BE2C (cell line): ENCODE measurements around the gene PAPPA.

ENCODE experiments used
- DNase-seq: peaks from one replicate; pipeline ENCODE4 v3.0.0-alpha.2; 2020
- H3K27me3 ChIP-seq: fragments of 250-450 bp; sonication (Bioruptor Pico); 2 replicates; pipeline ENCODE4 v1.5.1; 2020; ENCODE audit warnings: mild to moderate bottlenecking
- H3K36me3 ChIP-seq: fragments of 250-450 bp; sonication (Bioruptor Pico); 2 replicates; pipeline ENCODE4 v1.5.1; 2020; ENCODE audit warnings: mild to moderate bottlenecking
- H3K4me1 ChIP-seq: fragments of 250-450 bp; sonication (Bioruptor Pico); 2 replicates; pipeline ENCODE4 v1.5.1; 2020
- H3K4me3 ChIP-seq: 2 replicates; pipeline ENCODE4 v1.5.1; 2011; ENCODE audit warnings: low read depth, low read length
- H3K9me3 ChIP-seq: fragments of 250-450 bp; sonication (Bioruptor Pico); 2 replicates; pipeline ENCODE4 v1.5.1; 2020
- TF ChIP-seq, protein P1 (sequence below): IDR thresholded peaks from 2 replicates; pipeline ENCODE4 v1.5.1; 2012; ENCODE audit warnings: mild to moderate bottlenecking, low read depth, low read length

Gene PAPPA

DNA sequence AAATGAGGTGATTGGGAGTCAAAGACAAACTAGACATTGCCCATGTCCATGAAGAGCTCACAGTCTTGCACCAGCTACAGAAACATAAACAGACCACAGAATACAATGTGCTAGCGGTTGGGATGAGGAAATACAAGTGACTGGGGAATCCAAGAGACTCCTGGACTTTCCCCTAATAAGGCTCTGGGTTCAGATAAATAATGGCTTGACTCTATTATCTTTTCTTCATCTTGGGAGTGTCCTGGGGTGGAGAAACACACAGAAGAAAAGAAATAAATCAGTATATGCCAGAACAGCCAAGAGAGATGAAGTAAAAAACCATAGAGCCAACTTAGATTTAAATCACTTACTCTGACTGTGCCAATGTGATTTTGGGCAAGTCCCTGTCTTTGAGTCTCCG, 227.8 kb downstream of the PAPPA start:
- H3K36me3 ChIP-seq = no peaks in the 10 kb centered on the region
- TF ChIP-seq, protein P1, sequence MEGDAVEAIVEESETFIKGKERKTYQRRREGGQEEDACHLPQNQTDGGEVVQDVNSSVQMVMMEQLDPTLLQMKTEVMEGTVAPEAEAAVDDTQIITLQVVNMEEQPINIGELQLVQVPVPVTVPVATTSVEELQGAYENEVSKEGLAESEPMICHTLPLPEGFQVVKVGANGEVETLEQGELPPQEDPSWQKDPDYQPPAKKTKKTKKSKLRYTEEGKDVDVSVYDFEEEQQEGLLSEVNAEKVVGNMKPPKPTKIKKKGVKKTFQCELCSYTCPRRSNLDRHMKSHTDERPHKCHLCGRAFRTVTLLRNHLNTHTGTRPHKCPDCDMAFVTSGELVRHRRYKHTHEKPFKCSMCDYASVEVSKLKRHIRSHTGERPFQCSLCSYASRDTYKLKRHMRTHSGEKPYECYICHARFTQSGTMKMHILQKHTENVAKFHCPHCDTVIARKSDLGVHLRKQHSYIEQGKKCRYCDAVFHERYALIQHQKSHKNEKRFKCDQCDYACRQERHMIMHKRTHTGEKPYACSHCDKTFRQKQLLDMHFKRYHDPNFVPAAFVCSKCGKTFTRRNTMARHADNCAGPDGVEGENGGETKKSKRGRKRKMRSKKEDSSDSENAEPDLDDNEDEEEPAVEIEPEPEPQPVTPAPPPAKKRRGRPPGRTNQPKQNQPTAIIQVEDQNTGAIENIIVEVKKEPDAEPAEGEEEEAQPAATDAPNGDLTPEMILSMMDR = no peak

DNA sequence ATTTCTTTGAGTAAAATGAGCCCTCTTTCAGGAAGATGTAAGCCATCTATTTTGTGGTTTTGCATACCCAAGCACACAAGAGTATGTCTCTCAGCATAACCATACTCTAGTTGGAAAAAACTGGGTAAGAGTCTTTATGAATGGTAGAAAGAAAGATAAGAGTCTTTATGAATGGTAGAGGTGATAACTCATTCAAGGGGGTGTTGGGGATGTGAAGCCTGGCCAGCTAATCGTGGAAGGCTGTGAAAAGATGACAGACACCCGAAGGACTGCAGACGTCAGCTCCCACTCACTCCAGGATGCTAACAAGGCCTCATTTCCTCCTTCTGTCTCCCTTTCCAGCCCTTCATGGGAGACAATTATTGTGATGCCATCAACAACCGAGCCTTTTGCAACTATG, 228.5 kb downstream of the PAPPA start:
- Histone ChIP-seq H3K4me1 (no peaks in the 10 kb centered on the region; the same call in 1 of the 2 replicates), H3K9me3 (no peaks in the 10 kb centered on the region), H3K27me3 (no peaks in the 10 kb centered on the region), H3K4me3 (no peak overlapping the region), H3K36me3 (no peaks in the 10 kb centered on the region)
- DNase-seq = no peak
- TF ChIP-seq, protein P1 = no peak

More for the DNA sequence above, 227.8 kb downstream of the PAPPA start:
- Histone ChIP-seq H3K9me3 (no peaks in the 10 kb centered on the region), H3K4me3 (no peak overlapping the region), H3K4me1 (no peaks in the 10 kb centered on the region; the same call in 1 of the 2 replicates), H3K27me3 (no peaks in the 10 kb centered on the region)
- no peak for DNase-seq

DNA sequence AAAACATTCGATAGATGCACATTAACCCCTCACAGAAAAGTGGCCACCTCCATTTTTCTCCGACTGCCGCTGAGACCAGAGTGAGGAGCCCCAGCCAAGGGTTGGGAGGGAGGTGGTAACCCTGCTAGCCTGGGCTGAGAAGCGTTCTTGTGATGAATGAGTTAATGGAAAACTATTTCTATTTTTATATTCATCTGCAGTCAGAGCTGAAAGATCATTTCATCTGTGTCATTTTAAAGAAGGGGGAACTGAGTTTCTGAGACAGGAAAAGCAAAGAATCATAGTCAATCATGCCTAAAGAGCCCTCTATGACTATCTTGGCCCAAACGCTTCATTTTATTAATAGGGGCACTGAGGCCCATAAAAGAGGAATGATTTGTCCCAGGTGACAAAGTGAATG, 229.5 kb downstream of the PAPPA start:
- no peak for DNase-seq
- Histone ChIP-seq H3K36me3 (no peaks in the 10 kb centered on the region), H3K4me3 (no peak overlapping the region), H3K9me3 (no peaks in the 10 kb centered on the region), H3K4me1 (no peaks in the 10 kb centered on the region; the same call in 1 of the 2 replicates), H3K27me3 (no peaks in the 10 kb centered on the region)
- TF ChIP-seq, protein P1 = no peak

DNA sequence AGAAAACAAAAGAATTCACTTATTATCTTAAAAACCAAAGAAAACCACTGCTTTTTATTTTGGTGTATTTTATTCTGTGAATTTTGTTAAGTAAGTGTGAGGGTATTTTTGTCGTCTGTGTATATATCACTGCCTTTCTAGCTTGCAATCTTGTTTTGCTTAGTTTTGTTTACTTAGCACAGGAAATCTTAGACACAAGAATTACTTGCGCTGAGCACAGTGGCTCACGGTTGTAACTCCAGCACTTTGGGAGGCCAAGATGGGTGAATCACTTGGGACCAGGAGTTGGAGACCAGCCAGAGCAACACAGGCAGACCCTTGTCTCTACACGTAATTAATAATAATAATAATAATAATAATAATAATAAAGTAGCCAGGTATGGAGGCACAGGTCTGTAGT, 230.3 kb downstream of the PAPPA start:
- Histone ChIP-seq H3K4me3 (no peak overlapping the region), H3K4me1 (no peaks in the 10 kb centered on the region; the same call in 1 of the 2 replicates), H3K9me3 (no peaks in the 10 kb centered on the region), H3K27me3 (no peaks in the 10 kb centered on the region), H3K36me3 (no peaks in the 10 kb centered on the region)
- DNase-seq = no peak
- TF ChIP-seq, protein P1 = no peak

DNA sequence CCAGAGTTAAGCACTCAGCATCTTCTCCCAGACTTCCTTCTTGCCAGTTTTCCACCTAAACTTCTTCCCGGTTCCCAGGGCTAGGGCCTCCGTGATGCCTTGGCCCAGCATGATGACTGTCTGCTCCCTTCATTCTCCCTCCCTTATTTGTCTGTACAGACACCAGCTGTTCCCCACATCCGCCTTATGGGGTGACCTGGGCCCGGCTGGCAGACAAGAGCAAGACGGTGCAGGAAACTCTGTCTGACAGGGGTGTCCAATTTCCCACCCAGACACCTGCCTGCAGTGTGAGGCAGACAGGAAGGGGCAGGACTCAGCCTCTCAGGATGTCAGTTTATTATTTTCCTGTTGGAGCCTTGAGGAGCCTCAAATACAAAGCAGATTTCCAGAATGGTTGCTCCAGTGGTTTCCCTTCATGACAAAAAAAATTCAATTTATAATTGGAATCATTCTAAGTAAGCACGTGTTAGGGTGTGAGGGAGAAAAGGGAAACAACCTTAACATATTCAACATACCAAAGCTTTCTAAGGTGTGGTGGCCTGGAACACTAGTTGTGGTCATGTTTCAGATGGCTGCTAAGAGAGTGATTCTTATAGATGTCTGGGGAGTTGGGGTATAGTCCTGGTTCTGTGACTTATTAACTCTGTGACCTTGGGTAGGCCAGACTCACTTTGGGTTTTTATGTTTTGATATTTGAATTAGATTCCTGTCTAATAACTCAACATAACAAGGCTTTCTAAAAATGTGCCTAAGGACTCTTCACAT, 234.5 kb downstream of the PAPPA start:
- DNase-seq = no peak
- H3K4me1 ChIP-seq = no peaks in the 10 kb centered on the region
- no peaks in the 10 kb centered on the region for H3K9me3 ChIP-seq
- H3K27me3 ChIP-seq = no peaks in the 10 kb centered on the region
- H3K36me3 ChIP-seq = no peaks in the 10 kb centered on the region
- TF ChIP-seq, protein P1 = no peak
- no peak overlapping the region for H3K4me3 ChIP-seq

DNA sequence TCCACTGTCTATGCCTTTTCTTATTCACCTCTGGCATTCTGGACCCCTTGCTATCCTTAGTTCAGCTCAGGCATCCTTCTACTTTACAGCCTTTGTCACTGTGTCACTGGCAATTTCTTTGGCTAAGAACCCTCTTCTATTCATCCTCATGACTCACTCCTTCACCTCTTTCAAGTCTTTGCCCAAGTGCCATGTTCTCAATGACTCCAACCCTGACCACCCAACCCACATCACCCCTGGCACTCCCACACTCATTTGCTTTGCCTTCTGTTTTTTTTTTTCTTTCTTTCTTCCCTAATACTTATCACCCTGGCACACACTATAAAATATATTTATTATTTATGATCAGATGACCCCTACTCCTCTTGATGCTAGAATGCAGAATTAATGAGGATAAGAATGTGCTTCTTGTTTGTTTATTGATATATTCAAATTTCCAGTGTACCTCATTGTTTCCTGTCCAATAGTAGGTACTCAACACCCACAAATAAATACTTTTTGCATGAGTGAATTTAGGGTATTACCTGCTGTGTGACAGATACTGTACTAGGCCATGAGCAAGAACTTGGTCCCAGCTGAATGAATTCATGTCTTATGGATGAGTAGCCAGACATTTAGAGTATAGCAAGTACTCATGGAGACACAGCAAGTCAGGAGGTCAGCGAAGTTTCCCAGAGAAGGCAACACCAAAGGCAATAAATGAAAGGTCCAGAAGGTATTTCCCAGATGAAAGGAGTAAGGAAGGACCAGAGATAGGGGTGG, 236.1 kb downstream of the PAPPA start:
- no peak for DNase-seq
- no peaks in the 10 kb centered on the region for H3K9me3 ChIP-seq
- no peaks in the 10 kb centered on the region for H3K27me3 ChIP-seq
- TF ChIP-seq, protein P1 = no peak
- H3K4me3 ChIP-seq = no peak overlapping the region
- H3K4me1 ChIP-seq = no peaks in the 10 kb centered on the region
- H3K36me3 ChIP-seq = no peaks in the 10 kb centered on the region
